Measurements from ENCODE around the gene BAG1. TPM values are rescaled to one million over a fixed set of nuclear protein-coding genes. Genes with fewer than 3 reads are reported as not detected.

Gene BAG1
- total and polyA plus RNA-seq, 2 of the 13 experiments (the other 11 are each of a cell fraction or from before 2014, with no cell fraction given), result 23.1 to 59.5 TPM

DNA sequence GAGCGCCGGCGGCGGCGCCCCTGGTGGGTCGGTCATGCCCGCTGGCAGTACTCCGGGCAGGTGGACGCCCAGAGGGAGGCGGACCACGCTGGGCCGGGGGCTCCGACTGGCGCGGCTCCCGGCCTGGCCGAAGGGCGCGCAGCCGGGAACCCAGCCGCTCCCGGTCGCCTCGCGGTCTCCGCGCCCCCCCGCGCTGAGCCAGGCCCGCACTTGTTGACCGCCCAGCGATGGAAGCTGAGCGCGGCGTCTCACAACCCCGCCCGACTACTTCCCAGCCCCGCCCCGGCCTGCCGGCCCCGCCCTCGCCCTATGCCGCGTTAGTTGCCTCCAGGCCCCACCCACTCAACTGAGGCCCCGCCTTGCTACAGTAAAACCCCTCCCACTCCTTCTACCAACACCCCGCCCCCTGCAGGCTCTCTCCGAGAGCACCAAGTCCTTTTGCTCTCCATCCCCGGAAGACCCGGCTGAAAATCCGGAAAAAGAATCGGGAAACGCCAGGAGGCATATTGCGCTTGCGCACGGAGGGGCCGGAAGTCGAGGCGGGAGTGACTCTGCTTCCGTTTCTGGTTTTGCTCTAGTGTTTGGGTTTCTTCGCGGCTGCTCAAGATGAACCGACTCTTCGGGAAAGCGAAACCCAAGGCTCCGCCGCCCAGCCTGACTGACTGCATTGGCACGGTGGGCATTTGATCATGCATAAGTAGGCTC is at the start of gene BAG1, which contains the start of gene CHMP5 (continued):
- TF ChIP-seq, protein P1, sequence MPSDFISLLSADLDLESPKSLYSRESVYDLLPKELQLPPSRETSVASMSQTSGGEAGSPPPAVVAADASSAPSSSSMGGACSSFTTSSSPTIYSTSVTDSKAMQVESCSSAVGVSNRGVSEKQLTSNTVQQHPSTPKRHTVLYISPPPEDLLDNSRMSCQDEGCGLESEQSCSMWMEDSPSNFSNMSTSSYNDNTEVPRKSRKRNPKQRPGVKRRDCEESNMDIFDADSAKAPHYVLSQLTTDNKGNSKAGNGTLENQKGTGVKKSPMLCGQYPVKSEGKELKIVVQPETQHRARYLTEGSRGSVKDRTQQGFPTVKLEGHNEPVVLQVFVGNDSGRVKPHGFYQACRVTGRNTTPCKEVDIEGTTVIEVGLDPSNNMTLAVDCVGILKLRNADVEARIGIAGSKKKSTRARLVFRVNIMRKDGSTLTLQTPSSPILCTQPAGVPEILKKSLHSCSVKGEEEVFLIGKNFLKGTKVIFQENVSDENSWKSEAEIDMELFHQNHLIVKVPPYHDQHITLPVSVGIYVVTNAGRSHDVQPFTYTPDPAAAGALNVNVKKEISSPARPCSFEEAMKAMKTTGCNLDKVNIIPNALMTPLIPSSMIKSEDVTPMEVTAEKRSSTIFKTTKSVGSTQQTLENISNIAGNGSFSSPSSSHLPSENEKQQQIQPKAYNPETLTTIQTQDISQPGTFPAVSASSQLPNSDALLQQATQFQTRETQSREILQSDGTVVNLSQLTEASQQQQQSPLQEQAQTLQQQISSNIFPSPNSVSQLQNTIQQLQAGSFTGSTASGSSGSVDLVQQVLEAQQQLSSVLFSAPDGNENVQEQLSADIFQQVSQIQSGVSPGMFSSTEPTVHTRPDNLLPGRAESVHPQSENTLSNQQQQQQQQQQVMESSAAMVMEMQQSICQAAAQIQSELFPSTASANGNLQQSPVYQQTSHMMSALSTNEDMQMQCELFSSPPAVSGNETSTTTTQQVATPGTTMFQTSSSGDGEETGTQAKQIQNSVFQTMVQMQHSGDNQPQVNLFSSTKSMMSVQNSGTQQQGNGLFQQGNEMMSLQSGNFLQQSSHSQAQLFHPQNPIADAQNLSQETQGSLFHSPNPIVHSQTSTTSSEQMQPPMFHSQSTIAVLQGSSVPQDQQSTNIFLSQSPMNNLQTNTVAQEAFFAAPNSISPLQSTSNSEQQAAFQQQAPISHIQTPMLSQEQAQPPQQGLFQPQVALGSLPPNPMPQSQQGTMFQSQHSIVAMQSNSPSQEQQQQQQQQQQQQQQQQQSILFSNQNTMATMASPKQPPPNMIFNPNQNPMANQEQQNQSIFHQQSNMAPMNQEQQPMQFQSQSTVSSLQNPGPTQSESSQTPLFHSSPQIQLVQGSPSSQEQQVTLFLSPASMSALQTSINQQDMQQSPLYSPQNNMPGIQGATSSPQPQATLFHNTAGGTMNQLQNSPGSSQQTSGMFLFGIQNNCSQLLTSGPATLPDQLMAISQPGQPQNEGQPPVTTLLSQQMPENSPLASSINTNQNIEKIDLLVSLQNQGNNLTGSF (CRISPR knock-in tag; IDR thresholded peaks at IDR 0.05), result peak; percentile 82; the same call in 1 of the 2 replicates
- no peak for TF ChIP-seq RBM22 (optimal IDR thresholded peaks at IDR 0.05; ENCODE audit: low read length)
- TF ChIP-seq CAMTA2 (CRISPR knock-in tag; IDR thresholded peaks at IDR 0.05; ENCODE audit: borderline replicate concordance), result no peak
- TF ChIP-seq, protein P2, sequence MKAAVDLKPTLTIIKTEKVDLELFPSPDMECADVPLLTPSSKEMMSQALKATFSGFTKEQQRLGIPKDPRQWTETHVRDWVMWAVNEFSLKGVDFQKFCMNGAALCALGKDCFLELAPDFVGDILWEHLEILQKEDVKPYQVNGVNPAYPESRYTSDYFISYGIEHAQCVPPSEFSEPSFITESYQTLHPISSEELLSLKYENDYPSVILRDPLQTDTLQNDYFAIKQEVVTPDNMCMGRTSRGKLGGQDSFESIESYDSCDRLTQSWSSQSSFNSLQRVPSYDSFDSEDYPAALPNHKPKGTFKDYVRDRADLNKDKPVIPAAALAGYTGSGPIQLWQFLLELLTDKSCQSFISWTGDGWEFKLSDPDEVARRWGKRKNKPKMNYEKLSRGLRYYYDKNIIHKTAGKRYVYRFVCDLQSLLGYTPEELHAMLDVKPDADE (CRISPR knock-in tag; IDR thresholded peaks at IDR 0.05), result no peak
- TF ChIP-seq CHCHD3 (CRISPR knock-in tag; IDR thresholded peaks at IDR 0.05), result no peak
- TF ChIP-seq MAFK (conservative IDR thresholded peaks at IDR 0.05 in 1 of 2, IDR thresholded peaks at IDR 0.05 in 1 of 2; ENCODE audit: low read length in 2 of 2), result no peak
- TF ChIP-seq, protein P3, sequence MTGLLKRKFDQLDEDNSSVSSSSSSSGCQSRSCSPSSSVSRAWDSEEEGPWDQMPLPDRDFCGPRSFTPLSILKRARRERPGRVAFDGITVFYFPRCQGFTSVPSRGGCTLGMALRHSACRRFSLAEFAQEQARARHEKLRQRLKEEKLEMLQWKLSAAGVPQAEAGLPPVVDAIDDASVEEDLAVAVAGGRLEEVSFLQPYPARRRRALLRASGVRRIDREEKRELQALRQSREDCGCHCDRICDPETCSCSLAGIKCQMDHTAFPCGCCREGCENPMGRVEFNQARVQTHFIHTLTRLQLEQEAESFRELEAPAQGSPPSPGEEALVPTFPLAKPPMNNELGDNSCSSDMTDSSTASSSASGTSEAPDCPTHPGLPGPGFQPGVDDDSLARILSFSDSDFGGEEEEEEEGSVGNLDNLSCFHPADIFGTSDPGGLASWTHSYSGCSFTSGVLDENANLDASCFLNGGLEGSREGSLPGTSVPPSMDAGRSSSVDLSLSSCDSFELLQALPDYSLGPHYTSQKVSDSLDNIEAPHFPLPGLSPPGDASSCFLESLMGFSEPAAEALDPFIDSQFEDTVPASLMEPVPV (CRISPR knock-in tag; IDR thresholded peaks at IDR 0.05), result no peak
- peak; percentile 62; the same call in 1 of the 2 replicates for TF ChIP-seq ZNF558 (CRISPR knock-in tag; IDR thresholded peaks at IDR 0.05; ENCODE audit: borderline replicate concordance)
- TF ChIP-seq ZNF83 (CRISPR knock-in tag; IDR thresholded peaks at IDR 0.05; ENCODE audit: borderline replicate concordance), result no peak
- no peak for TF ChIP-seq KDM5A (IDR thresholded peaks at IDR 0.05; ENCODE audit: borderline replicate concordance, low read length)
- no peak for TF ChIP-seq HMGA1 (CRISPR knock-in tag; conservative IDR thresholded peaks at IDR 0.05)
- TF ChIP-seq, protein P4, sequence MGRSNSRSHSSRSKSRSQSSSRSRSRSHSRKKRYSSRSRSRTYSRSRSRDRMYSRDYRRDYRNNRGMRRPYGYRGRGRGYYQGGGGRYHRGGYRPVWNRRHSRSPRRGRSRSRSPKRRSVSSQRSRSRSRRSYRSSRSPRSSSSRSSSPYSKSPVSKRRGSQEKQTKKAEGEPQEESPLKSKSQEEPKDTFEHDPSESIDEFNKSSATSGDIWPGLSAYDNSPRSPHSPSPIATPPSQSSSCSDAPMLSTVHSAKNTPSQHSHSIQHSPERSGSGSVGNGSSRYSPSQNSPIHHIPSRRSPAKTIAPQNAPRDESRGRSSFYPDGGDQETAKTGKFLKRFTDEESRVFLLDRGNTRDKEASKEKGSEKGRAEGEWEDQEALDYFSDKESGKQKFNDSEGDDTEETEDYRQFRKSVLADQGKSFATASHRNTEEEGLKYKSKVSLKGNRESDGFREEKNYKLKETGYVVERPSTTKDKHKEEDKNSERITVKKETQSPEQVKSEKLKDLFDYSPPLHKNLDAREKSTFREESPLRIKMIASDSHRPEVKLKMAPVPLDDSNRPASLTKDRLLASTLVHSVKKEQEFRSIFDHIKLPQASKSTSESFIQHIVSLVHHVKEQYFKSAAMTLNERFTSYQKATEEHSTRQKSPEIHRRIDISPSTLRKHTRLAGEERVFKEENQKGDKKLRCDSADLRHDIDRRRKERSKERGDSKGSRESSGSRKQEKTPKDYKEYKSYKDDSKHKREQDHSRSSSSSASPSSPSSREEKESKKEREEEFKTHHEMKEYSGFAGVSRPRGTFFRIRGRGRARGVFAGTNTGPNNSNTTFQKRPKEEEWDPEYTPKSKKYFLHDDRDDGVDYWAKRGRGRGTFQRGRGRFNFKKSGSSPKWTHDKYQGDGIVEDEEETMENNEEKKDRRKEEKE (IDR thresholded peaks at IDR 0.05), result no peak
- no peak for TF ChIP-seq ZNF264 (CRISPR knock-in tag; IDR thresholded peaks at IDR 0.05)
- TF ChIP-seq, protein P5, sequence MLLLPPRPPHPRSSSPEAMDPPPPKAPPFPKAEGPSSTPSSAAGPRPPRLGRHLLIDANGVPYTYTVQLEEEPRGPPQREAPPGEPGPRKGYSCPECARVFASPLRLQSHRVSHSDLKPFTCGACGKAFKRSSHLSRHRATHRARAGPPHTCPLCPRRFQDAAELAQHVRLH (CRISPR knock-in tag; IDR thresholded peaks at IDR 0.05; ENCODE audit: borderline replicate concordance, low read depth), result no peak

All from HepG2 (cell line).